A549 (cell line): ENCODE measurements around the gene GADD45B. TPM values are rescaled to one million over a fixed set of nuclear protein-coding genes. Genes with fewer than 3 reads are reported as not detected.

ENCODE experiments used
- ATAC-seq, 2 experiments: fragments of 200-7000 bp in 1 of 2; fragments of >200 bp in 1 of 2; cut with Nextera tagmentation in 1 of 2; cut with Tn5 transposase in 1 of 2; 3 replicates each; pipeline versions ENCODE4 v1.8.0 to v1.9.1; 2018 to 2020; ENCODE audit warnings: mild to moderate bottlenecking in 1 of 2, moderate library complexity in 1 of 2
- CTCF ChIA-PET: fragments of 300-600 bp; sonication (Branson Sonifier 250); formaldehyde crosslinking; extraction: SDS; loops from one replicate; lab custom pipeline; 2021; ENCODE audit warnings: antibody characterized with exemption, inconsistent platforms; lab: Yijun Ruan, JAX
- POLR2A ChIA-PET: fragments of 350-600 bp; formaldehyde crosslinking; extraction: SDS; loops from one replicate; lab custom pipeline; 2021; ENCODE audit warnings: antibody characterized with exemption, inconsistent platforms; lab: Yijun Ruan, JAX
- DNase-seq, 2 experiments: peaks; one replicate each; pipeline versions ENCODE4 v3.0.0 to v3.0.0-alpha.2; 2011 to 2016; ENCODE audit warnings: low read depth in 1 of 2, low spot score in 1 of 2
- FAIRE-seq: peaks from 2 replicates; lab custom pipeline; 2011; peaks lifted over from hg19 to GRCh38; lab: Jason Lieb, UNC
- H3K27ac ChIP-seq, 2 experiments: fragments of >200 bp; sonication (Bioruptor Twin); formaldehyde crosslinking; 3 replicates each; pipeline ENCODE4 v1.5.1; 2016 to 2017
- H3K4me1 ChIP-seq: fragments of >200 bp; sonication (Bioruptor Twin); formaldehyde crosslinking; 3 replicates; pipeline ENCODE4 v1.6.1; 2016
- H3K4me2 ChIP-seq: fragments of >200 bp; sonication (Bioruptor Twin); formaldehyde crosslinking; 3 replicates; pipeline ENCODE4 v1.6.1; 2016
- H3K4me3 ChIP-seq: fragments of >200 bp; sonication (Bioruptor Twin); formaldehyde crosslinking; 3 replicates; pipeline ENCODE4 v1.5.1; 2016
- H3K9me3 ChIP-seq: fragments of >200 bp; sonication (Bioruptor Twin); formaldehyde crosslinking; 3 replicates; pipeline ENCODE4 v1.6.1; 2016
- BCL3 ChIP-seq: fragments of >200 bp; sonication (Bioruptor Twin); formaldehyde crosslinking; IDR thresholded peaks from 3 replicates; pipeline ENCODE4 v1.6.1; 2016
- BHLHE40 ChIP-seq: IDR thresholded peaks from 2 replicates; pipeline ENCODE4 v1.6.1; 2012; ENCODE audit warnings: low read depth, low read length, inconsistent platforms
- CBX8 ChIP-seq: fragments of 200-600 bp; sonication (generic); IDR thresholded peaks from 2 replicates; pipeline ENCODE4 v1.6.1; 2016
- CEBPB ChIP-seq, 2 experiments: fragments of >200 bp in 1 of 2; sonication (Bioruptor Twin) in 1 of 2; formaldehyde crosslinking in 1 of 2; IDR thresholded peaks; 2 replicates each; pipeline ENCODE4 v1.6.1; 2012 to 2016
- EHMT2 ChIP-seq: fragments of 200-600 bp; sonication (generic); IDR thresholded peaks from 2 replicates; pipeline ENCODE4 v1.6.1; 2016; ENCODE audit warnings: antibody characterized with exemption, low read depth, mild to moderate bottlenecking, moderate library complexity
- FOSL2 ChIP-seq, 2 experiments: fragments of 450-650 bp in 1 of 2; fragments of >200 bp in 1 of 2; sonication (Bioruptor Twin) in 1 of 2; formaldehyde crosslinking; IDR thresholded peaks; 2 replicates each; pipeline versions ENCODE4 v1.5.0 to v1.6.1; 2016 to 2020; ENCODE audit warnings: mild to moderate bottlenecking in 1 of 2, moderate library complexity in 1 of 2
- FOXS1 ChIP-seq: fragments of 250-450 bp; sonication (Bioruptor Pico); IDR thresholded peaks from 2 replicates; pipeline ENCODE4 v1.5.0; 2020; ENCODE audit warnings: mild to moderate bottlenecking, moderate library complexity
- HDAC2 ChIP-seq: fragments of 200-600 bp; sonication (generic); IDR thresholded peaks from 2 replicates; pipeline ENCODE4 v1.6.1; 2016
- HES2 ChIP-seq: fragments of >200 bp; sonication (Bioruptor Twin); formaldehyde crosslinking; IDR thresholded peaks from 2 replicates; pipeline ENCODE4 v1.6.1; 2016
- HOXA7 ChIP-seq: fragments of 250-450 bp; sonication (Bioruptor Pico); IDR thresholded peaks from 2 replicates; pipeline ENCODE4 v1.5.0; 2020; ENCODE audit warnings: mild to moderate bottlenecking, moderate library complexity
- HOXB13 ChIP-seq: fragments of 250-450 bp; sonication (Bioruptor Pico); IDR thresholded peaks from 2 replicates; pipeline ENCODE4 v1.5.0; 2020; ENCODE audit warnings: low read depth, mild to moderate bottlenecking, moderate library complexity
- HOXB5 ChIP-seq: fragments of 250-450 bp; sonication (Bioruptor Pico); IDR thresholded peaks from 2 replicates; pipeline ENCODE4 v1.5.0; 2020; ENCODE audit warnings: mild to moderate bottlenecking, moderate library complexity
- KDM1A ChIP-seq: fragments of 200-600 bp; sonication (generic); IDR thresholded peaks from 2 replicates; pipeline ENCODE4 v1.6.1; 2016; ENCODE audit warnings: low read depth, mild to moderate bottlenecking
- KDM5A ChIP-seq: fragments of 200-600 bp; sonication (generic); IDR thresholded peaks from 2 replicates; pipeline ENCODE4 v1.6.1; 2016; ENCODE audit warnings: antibody characterized with exemption, mild to moderate bottlenecking
- NFE2L2 ChIP-seq: fragments of 150-350 bp; conservative IDR thresholded peaks from 2 replicates; pipeline ENCODE4 v1.6.1; 2014; ENCODE audit warnings: low read length
- NPAS2 ChIP-seq: fragments of 250-450 bp; sonication (Bioruptor Pico); IDR thresholded peaks from 2 replicates; pipeline ENCODE4 v1.8.0; 2022; ENCODE audit warnings: mild to moderate bottlenecking, moderate library complexity, borderline replicate concordance
- POLR2AphosphoS2 ChIP-seq: conservative IDR thresholded peaks from 2 replicates; pipeline ENCODE4 v1.6.1; 2012; ENCODE audit warnings: low read length, improper control_type of control experiment, inconsistent platforms
- RAD21 ChIP-seq, 2 experiments: fragments of >200 bp in 1 of 2; sonication (Bioruptor Twin) in 1 of 2; formaldehyde crosslinking in 1 of 2; IDR thresholded peaks in 1 of 2; conservative IDR thresholded peaks in 1 of 2; 2 replicates in 1 of 2; 3 replicates in 1 of 2; pipeline ENCODE4 v1.6.1; 2012 to 2018; ENCODE audit warnings: inconsistent platforms in 1 of 2
- RFX5 ChIP-seq: fragments of 450-650 bp; IDR thresholded peaks from 2 replicates; pipeline ENCODE4 v1.7.1; 2014; ENCODE audit warnings: antibody characterized with exemption, mild to moderate bottlenecking, moderate library complexity
- SMC3 ChIP-seq: fragments of >200 bp; sonication (Bioruptor Twin); formaldehyde crosslinking; IDR thresholded peaks from 3 replicates; pipeline ENCODE4 v1.6.1; 2018; ENCODE audit warnings: inconsistent platforms
- USF2 ChIP-seq: fragments of 450-650 bp; IDR thresholded peaks from 2 replicates; pipeline ENCODE4 v1.6.1; 2014; ENCODE audit warnings: antibody characterized with exemption
- ZFP36 ChIP-seq: fragments of 450-650 bp; IDR thresholded peaks from 2 replicates; pipeline ENCODE4 v1.6.1; 2014; ENCODE audit warnings: borderline replicate concordance; ENCODE audit not compliant: partially characterized antibody
- ZNF302 ChIP-seq: fragments of 250-450 bp; sonication (Bioruptor Pico); IDR thresholded peaks from 2 replicates; pipeline ENCODE4 v1.9.0; 2021; ENCODE audit warnings: inconsistent platforms, mild to moderate bottlenecking, moderate library complexity
- ZSCAN20 ChIP-seq: fragments of 250-450 bp; sonication (Bioruptor Pico); IDR thresholded peaks from 2 replicates; pipeline ENCODE4 v1.8.0; 2022; ENCODE audit warnings: mild to moderate bottlenecking, moderate library complexity
- WGBS: methylation state at CpG from one replicate; pipeline ENCODE4 v1.1.6; 2017; ENCODE audit errors: missing lambda C conversion rate; 5-methylcytosine and 5-hydroxymethylcytosine counted together
- polyA plus RNA-seq, 4 experiments: library from polyadenylated mRNA; depleted of rRNA in 3 of 4; stranded (reverse); fragments of >200 nt; fragmentation: RNase III in 1 of 4; extraction: RNeasy Plus Mini Kit Qiagen cat#74134 plus additional on column Dnase treatment in 1 of 4; gene quantifications; 2 replicates in 3 of 4; 3 replicates in 1 of 4; pipeline ENCODE4 v1.2.3, GENCODE V29; 2011 to 2017
- TF ChIP-seq, protein P1 (sequence below): IDR thresholded peaks from 2 replicates; pipeline ENCODE4 v1.6.1; 2012; ENCODE audit warnings: low read depth, borderline replicate concordance

Gene GADD45B
- polyA plus RNA-seq, 2 of the 4 experiments (the other 2 are of a cell fraction): 39.9 to 72.5 TPM

DNA sequence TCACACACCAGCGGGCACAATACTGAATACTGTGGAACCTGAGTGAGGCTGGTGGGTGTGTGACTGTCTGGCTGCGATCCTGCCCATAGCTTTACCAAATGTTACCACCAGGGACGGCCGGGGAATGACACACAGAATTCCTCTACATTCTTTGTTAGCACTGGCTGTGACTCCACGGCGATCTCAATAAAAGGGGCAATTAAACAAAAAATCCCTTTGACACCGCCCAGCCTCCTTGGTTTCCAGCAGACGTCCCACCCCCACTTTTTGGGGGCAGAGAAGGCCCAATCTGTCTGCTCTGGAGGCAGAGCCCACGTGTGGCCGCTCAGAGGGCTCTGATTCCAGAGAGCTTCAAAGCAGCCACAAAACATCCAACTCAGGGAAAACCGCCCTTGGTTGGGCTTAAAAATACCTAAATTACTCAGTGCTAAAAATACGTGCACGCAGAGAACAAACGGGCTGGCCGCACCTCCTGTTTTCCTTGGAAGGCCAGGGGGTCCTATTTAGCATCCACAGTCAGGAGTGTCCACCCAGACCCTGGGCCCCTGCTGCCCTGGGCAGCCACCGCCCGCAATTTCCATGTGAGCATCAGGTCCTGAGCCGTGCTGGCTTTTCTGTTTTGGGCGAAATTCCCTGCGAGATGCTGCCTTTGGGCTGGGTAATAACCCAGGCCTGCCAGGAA, 47.8 kb downstream of the GADD45B start:
- H3K27ac ChIP-seq: peak overlapping the region; percentile 97 to 99
- CTCF ChIA-PET: interaction anchor here (0.8 to 1.5 kb wide), 11 partner anchors 13 to 250 kb away, joined by 3 to 8 read pairs (median 3); no protein-coding TSS in a partner anchor
- H3K4me3 ChIP-seq: no peak overlapping the region
- FAIRE-seq (no peak), DNase-seq (peak; percentile 54 to 69), ATAC-seq (peak; percentile 71 to 72)
- TF ChIP-seq CEBPB (IDR thresholded peaks at IDR 0.05) (no peak), HOXA7 (CRISPR knock-in tag) (no peak), ZNF302 (no peak), RAD21 (conservative IDR thresholded peaks at IDR 0.05 in 1 of 2, IDR thresholded peaks at IDR 0.05 in 1 of 2) (peak in 1 of 2 experiments; percentile 24; a peak in 2 of 5 replicates), POLR2AphosphoS2 (no peak), BHLHE40 (no peak)
- H3K4me1 ChIP-seq: peaks cover 40% of the 10 kb centered on the region
- H3K9me3 ChIP-seq: no peaks in the 10 kb centered on the region
- WGBS: 22% methylated on average over 18 of the region's 20 CpGs
- H3K4me2 ChIP-seq: peak overlapping the region; percentile 94
- POLR2A ChIA-PET: interaction anchor here (0.6 to 3.4 kb wide), 6 partner anchors 17 to 88 kb away, joined by 3 to 50 read pairs (median 4); partner anchors contain the start of gene GADD45B

- Histone ChIP-seq H3K4me2 (peak overlapping the region; percentile 94), H3K4me3 (no peak overlapping the region), H3K9me3 (no peaks in the 10 kb centered on the region), H3K4me1 (peaks cover 46% of the 10 kb centered on the region), H3K27ac (peak overlapping the region; percentile 97 to 99)
- no peak for DNase-seq
- POLR2A ChIA-PET: interaction anchor here (1.2 to 3.4 kb wide), 5 partner anchors 16 to 54 kb away, joined by 4 to 50 read pairs (median 10); partner anchors contain the start of gene GADD45B
- CTCF ChIA-PET: interaction anchor here (1.2 to 1.9 kb wide), 7 partner anchors 17 to 87 kb away, joined by 3 to 12 read pairs (median 4); no protein-coding TSS in a partner anchor
- 65% methylated on average over 16 of the region's 16 CpGs for WGBS
- ATAC-seq: no peak; a peak in 1 of 6 replicates
- 0 out of 2 replicates have a peak, but pooled peaks have one; percentile 7 for TF ChIP-seq USF2
- peak; percentile 95 for TF ChIP-seq KDM1A
- TF ChIP-seq BCL3: no peak
- TF ChIP-seq HDAC2: no peak
- TF ChIP-seq NPAS2 (CRISPR knock-in tag): peak; percentile 36; the same call in 1 of the 2 replicates
- no peak for FAIRE-seq
These were observed 48.5 kb downstream of the GADD45B start for GRCh38 chr19:2524361-2524839.

DNA sequence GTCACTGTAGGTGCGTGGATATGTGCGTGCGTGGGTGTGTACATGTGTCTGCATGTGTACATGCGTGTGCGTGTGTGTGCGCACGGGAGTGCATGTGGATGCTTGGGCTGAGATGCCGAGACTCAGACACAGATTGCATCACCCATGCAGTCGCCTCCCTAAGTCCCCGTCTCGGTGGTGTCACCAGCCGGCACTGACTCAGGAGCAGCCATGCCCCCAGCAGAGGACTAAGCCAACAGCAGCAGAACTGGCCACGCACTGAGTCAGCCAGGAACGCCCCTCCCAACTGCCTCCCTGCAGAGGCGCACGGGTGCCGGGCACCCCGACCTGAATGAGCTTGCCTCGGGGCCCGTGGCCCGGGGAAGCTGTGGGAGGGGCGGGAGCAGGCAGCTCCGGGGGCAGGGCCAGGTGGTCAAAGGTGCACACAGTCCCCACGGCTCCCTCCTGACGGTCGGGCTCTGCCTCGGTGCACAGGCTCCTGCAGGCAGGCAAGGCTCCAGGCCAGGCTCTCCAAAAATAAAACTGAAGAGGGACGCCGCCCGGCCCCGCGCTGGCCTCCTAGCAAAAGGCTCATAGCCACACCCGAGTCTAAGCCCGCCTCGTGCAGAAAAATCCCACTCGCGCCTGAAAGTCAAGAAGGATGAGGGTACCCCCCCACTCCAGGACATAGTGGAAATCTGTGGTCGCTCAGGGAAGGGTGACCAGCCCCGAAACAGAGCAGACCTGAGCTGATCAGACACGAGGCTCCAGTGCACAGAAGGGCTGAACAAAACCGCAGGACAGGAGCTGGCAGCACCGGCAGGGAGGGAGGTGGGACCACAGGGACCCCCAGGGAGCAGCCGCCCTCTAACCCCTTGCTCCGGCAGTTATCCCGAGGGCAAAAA, 49.2 kb downstream of the GADD45B start:
- peaks cover 53% of the 10 kb centered on the region for H3K4me1 ChIP-seq
- peak overlapping the region; percentile 97 to 99 for H3K27ac ChIP-seq
- H3K4me3 ChIP-seq: peak overlapping the region; percentile 31
- H3K9me3 ChIP-seq: no peaks in the 10 kb centered on the region
- peak; percentile 82 to 91 for ATAC-seq
- peak overlapping the region; percentile 94 for H3K4me2 ChIP-seq
- 11% methylated on average over 23 of the region's 45 CpGs for WGBS
- POLR2A ChIA-PET: interaction anchor here (0.6 to 3.4 kb wide), 5 partner anchors 16 to 53 kb away, joined by 4 to 50 read pairs (median 10); partner anchors contain the start of gene GADD45B
- CTCF ChIA-PET: interaction anchor here (1.0 to 1.9 kb wide), 6 partner anchors 16 to 112 kb away, joined by 3 to 12 read pairs (median 3); partner anchors contain the start of gene GADD45B
- DNase-seq: peak; percentile 74 to 86
- FAIRE-seq: no peak
- TF ChIP-seq CBX8 (no peak), HOXA7 (CRISPR knock-in tag) (peak; percentile 65; the same call in 1 of the 2 replicates), CEBPB (IDR thresholded peaks at IDR 0.05) (peak; percentile 57 to 91; a peak in 3 of 4 replicates), ZFP36 (no peak), BHLHE40 (no peak), RFX5 (no peak), HES2 (no peak), KDM5A (no peak), HDAC2 (no peak), HOXB5 (CRISPR knock-in tag) (no peak), ZSCAN20 (CRISPR knock-in tag) (no peak), FOSL2 (IDR thresholded peaks at IDR 0.05) (peak; percentile 47; the same call in 1 of the 2 replicates), FOSL2 (CRISPR knock-in tag; IDR thresholded peaks at IDR 0.05) (peak; percentile 83), FOXS1 (no peak), NPAS2 (CRISPR knock-in tag) (no peak), SMC3 (0 out of 3 replicates have a peak, but pooled peaks have one; percentile 14), NFE2L2 (no peak), HOXB13 (0 out of 2 replicates have a peak, but pooled peaks have one; percentile 31), EHMT2 (no peak)
- TF ChIP-seq, protein P1, sequence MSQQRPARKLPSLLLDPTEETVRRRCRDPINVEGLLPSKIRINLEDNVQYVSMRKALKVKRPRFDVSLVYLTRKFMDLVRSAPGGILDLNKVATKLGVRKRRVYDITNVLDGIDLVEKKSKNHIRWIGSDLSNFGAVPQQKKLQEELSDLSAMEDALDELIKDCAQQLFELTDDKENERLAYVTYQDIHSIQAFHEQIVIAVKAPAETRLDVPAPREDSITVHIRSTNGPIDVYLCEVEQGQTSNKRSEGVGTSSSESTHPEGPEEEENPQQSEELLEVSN: peak; percentile 27; the same call in 1 of the 2 replicates
